ENCODE results near the gene TMEM63C.
"Not testable (repeated sequence)": the region's sequence is repeated elsewhere in the genome, so short reads cannot be mapped to it uniquely, and the experiment has no call there.

TMEM63C gene

GRCh38 chr14:77275601-77276017, 94.0 kb downstream of the TMEM63C start:
- Histone ChIP-seq H2AFZ (ENCODE audit: low read depth, low read length) (no peak overlapping the region), H3K4me1 (ENCODE audit: insufficient read depth, low read length) (peaks cover 17% of the 10 kb centered on the region), H3K4me3 (ENCODE audit: low read length) (no peak overlapping the region), H3K9me3 (ENCODE audit: low read length) (no peaks in the 10 kb centered on the region), H3K36me3 (ENCODE audit: insufficient read depth, low read length) (peaks cover 22% of the 10 kb centered on the region), H3K27me3 (ENCODE audit: insufficient read depth, low read length) (peaks cover 15% of the 10 kb centered on the region)

GRCh38 chr14:77276295-77276935, 94.8 kb downstream of the TMEM63C start:
- H3K4me1 ChIP-seq (ENCODE audit: insufficient read depth, low read length) = peaks cover 21% of the 10 kb centered on the region
- no peaks in the 10 kb centered on the region for H3K9me3 ChIP-seq (ENCODE audit: low read length)
- H3K27me3 ChIP-seq (ENCODE audit: insufficient read depth, low read length) = peaks cover 7% of the 10 kb centered on the region
- no peak overlapping the region for H3K4me3 ChIP-seq (ENCODE audit: low read length)
- no peak overlapping the region for H2AFZ ChIP-seq (ENCODE audit: low read depth, low read length)
- peaks cover 22% of the 10 kb centered on the region for H3K36me3 ChIP-seq (ENCODE audit: insufficient read depth, low read length)

- Histone ChIP-seq H3K4me1 (ENCODE audit: insufficient read depth, low read length) (peaks cover 27% of the 10 kb centered on the region), H3K9me3 (ENCODE audit: low read length) (no peaks in the 10 kb centered on the region), H3K4me3 (ENCODE audit: low read length) (no peak overlapping the region), H2AFZ (ENCODE audit: low read depth, low read length) (no peak overlapping the region), H3K27me3 (ENCODE audit: insufficient read depth, low read length) (peaks cover 6% of the 10 kb centered on the region), H3K36me3 (ENCODE audit: insufficient read depth, low read length) (peaks cover 22% of the 10 kb centered on the region)
Observed at GRCh38 chr14:77276959-77277358, 95.4 kb downstream of the TMEM63C start.

- no peaks in the 10 kb centered on the region for H3K9me3 ChIP-seq (ENCODE audit: low read length)
- H2AFZ ChIP-seq (ENCODE audit: low read depth, low read length) = no peak overlapping the region
- no peaks in the 10 kb centered on the region for H3K27me3 ChIP-seq (ENCODE audit: insufficient read depth, low read length)
- H3K36me3 ChIP-seq (ENCODE audit: insufficient read depth, low read length) = peaks cover 26% of the 10 kb centered on the region
- peaks cover 40% of the 10 kb centered on the region for H3K4me1 ChIP-seq (ENCODE audit: insufficient read depth, low read length)
- no peak overlapping the region for H3K4me3 ChIP-seq (ENCODE audit: low read length)
Observed at GRCh38 chr14:77278461-77279230, 97.0 kb downstream of the TMEM63C start.

GRCh38 chr14:77279719-77280118, 98.1 kb downstream of the TMEM63C start:
- Histone ChIP-seq H3K36me3 (ENCODE audit: insufficient read depth, low read length) (peaks cover 36% of the 10 kb centered on the region), H2AFZ (ENCODE audit: low read depth, low read length) (no peak overlapping the region), H3K4me1 (ENCODE audit: insufficient read depth, low read length) (peaks cover 40% of the 10 kb centered on the region), H3K9me3 (ENCODE audit: low read length) (no peaks in the 10 kb centered on the region), H3K4me3 (ENCODE audit: low read length) (no peak overlapping the region), H3K27me3 (ENCODE audit: insufficient read depth, low read length) (no peaks in the 10 kb centered on the region)

GRCh38 chr14:77280921-77281320, 99.3 kb downstream of the TMEM63C start:
- not testable (repeated sequence) for H3K4me3 ChIP-seq (ENCODE audit: low read length); H3K27me3 ChIP-seq (ENCODE audit: insufficient read depth, low read length); H3K9me3 ChIP-seq (ENCODE audit: low read length); H2AFZ ChIP-seq (ENCODE audit: low read depth, low read length)
- Histone ChIP-seq H3K36me3 (ENCODE audit: insufficient read depth, low read length) (peaks cover 48% of the 10 kb centered on the region), H3K4me1 (ENCODE audit: insufficient read depth, low read length) (peaks cover 30% of the 10 kb centered on the region)

- H3K9me3 ChIP-seq (ENCODE audit: low read length) = no peaks in the 10 kb centered on the region
- no peaks in the 10 kb centered on the region for H3K27me3 ChIP-seq (ENCODE audit: insufficient read depth, low read length)
- H2AFZ ChIP-seq (ENCODE audit: low read depth, low read length) = no peak overlapping the region
- H3K4me1 ChIP-seq (ENCODE audit: insufficient read depth, low read length) = peaks cover 23% of the 10 kb centered on the region
- no peak overlapping the region for H3K4me3 ChIP-seq (ENCODE audit: low read length)
- peaks cover 58% of the 10 kb centered on the region for H3K36me3 ChIP-seq (ENCODE audit: insufficient read depth, low read length)
Observed at GRCh38 chr14:77281852-77282410, 100.3 kb downstream of the TMEM63C start.

GRCh38 chr14:77284066-77284465, 102.5 kb downstream of the TMEM63C start:
- Histone ChIP-seq H3K9me3 (ENCODE audit: low read length) (no peaks in the 10 kb centered on the region), H3K4me1 (ENCODE audit: insufficient read depth, low read length) (peaks cover 23% of the 10 kb centered on the region), H3K36me3 (ENCODE audit: insufficient read depth, low read length) (peaks cover 60% of the 10 kb centered on the region), H2AFZ (ENCODE audit: low read depth, low read length) (no peak overlapping the region), H3K27me3 (ENCODE audit: insufficient read depth, low read length) (no peaks in the 10 kb centered on the region), H3K4me3 (ENCODE audit: low read length) (no peak overlapping the region)

- no peaks in the 10 kb centered on the region for H3K9me3 ChIP-seq (ENCODE audit: low read length)
- peaks cover 23% of the 10 kb centered on the region for H3K4me1 ChIP-seq (ENCODE audit: insufficient read depth, low read length)
- no peaks in the 10 kb centered on the region for H3K27me3 ChIP-seq (ENCODE audit: insufficient read depth, low read length)
- H3K36me3 ChIP-seq (ENCODE audit: insufficient read depth, low read length) = peaks cover 56% of the 10 kb centered on the region
- H2AFZ ChIP-seq (ENCODE audit: low read depth, low read length) = no peak overlapping the region
- no peak overlapping the region for H3K4me3 ChIP-seq (ENCODE audit: low read length)
Observed at GRCh38 chr14:77284466-77284865, 102.9 kb downstream of the TMEM63C start.

- no peak overlapping the region for H2AFZ ChIP-seq (ENCODE audit: low read depth, low read length)
- H3K36me3 ChIP-seq (ENCODE audit: insufficient read depth, low read length) = peaks cover 51% of the 10 kb centered on the region
- H3K27me3 ChIP-seq (ENCODE audit: insufficient read depth, low read length) = no peaks in the 10 kb centered on the region
- H3K4me1 ChIP-seq (ENCODE audit: insufficient read depth, low read length) = peaks cover 17% of the 10 kb centered on the region
- H3K4me3 ChIP-seq (ENCODE audit: low read length) = no peak overlapping the region
- no peaks in the 10 kb centered on the region for H3K9me3 ChIP-seq (ENCODE audit: low read length)
Observed at GRCh38 chr14:77286576-77286975, 105.0 kb downstream of the TMEM63C start.

- Histone ChIP-seq H2AFZ (ENCODE audit: low read depth, low read length) (no peak overlapping the region), H3K4me1 (ENCODE audit: insufficient read depth, low read length) (no peaks in the 10 kb centered on the region), H3K36me3 (ENCODE audit: insufficient read depth, low read length) (peaks cover 39% of the 10 kb centered on the region)
Observed at GRCh38 chr14:77290705-77291104, 109.1 kb downstream of the TMEM63C start.

GRCh38 chr14:77296155-77296554, 114.6 kb downstream of the TMEM63C start:
- Histone ChIP-seq H3K4me3 (ENCODE audit: low read length) (no peak overlapping the region), H3K4me1 (ENCODE audit: insufficient read depth, low read length) (peaks cover 12% of the 10 kb centered on the region), H3K9me3 (ENCODE audit: low read length) (no peaks in the 10 kb centered on the region), H2AFZ (ENCODE audit: low read depth, low read length) (no peak overlapping the region), H3K27me3 (ENCODE audit: insufficient read depth, low read length) (no peaks in the 10 kb centered on the region), H3K36me3 (ENCODE audit: insufficient read depth, low read length) (peaks cover 50% of the 10 kb centered on the region)

More at GRCh38 chr14:77290705-77291104, 109.1 kb downstream of the TMEM63C start:
- H3K27me3 ChIP-seq (ENCODE audit: insufficient read depth, low read length) = no peaks in the 10 kb centered on the region
- no peaks in the 10 kb centered on the region for H3K9me3 ChIP-seq (ENCODE audit: low read length)
- no peak overlapping the region for H3K4me3 ChIP-seq (ENCODE audit: low read length)

- H2AFZ ChIP-seq (ENCODE audit: low read depth, low read length) = no peak overlapping the region
- H3K27me3 ChIP-seq (ENCODE audit: insufficient read depth, low read length) = no peaks in the 10 kb centered on the region
- H3K9me3 ChIP-seq (ENCODE audit: low read length) = no peaks in the 10 kb centered on the region
- H3K36me3 ChIP-seq (ENCODE audit: insufficient read depth, low read length) = peaks cover 50% of the 10 kb centered on the region
- peaks cover 19% of the 10 kb centered on the region for H3K4me1 ChIP-seq (ENCODE audit: insufficient read depth, low read length)
- H3K4me3 ChIP-seq (ENCODE audit: low read length) = no peak overlapping the region
Observed at GRCh38 chr14:77296906-77297305, 115.3 kb downstream of the TMEM63C start.
